IPS-18a (cell line): Measurements from ENCODE around the gene HOMER3.

Experiments
- H3K27ac ChIP-seq: one replicate; pipeline ENCODE4 v1.5.1; 2013; ENCODE audit warnings: low read length
- H3K27me3 ChIP-seq: one replicate; pipeline ENCODE4 v1.6.1; 2013; ENCODE audit warnings: mild to moderate bottlenecking, low read length; ENCODE audit not compliant: control insufficient read depth, insufficient read depth
- H3K36me3 ChIP-seq: one replicate; pipeline ENCODE4 v1.6.1; 2013; ENCODE audit warnings: low read depth, low read length; ENCODE audit not compliant: control insufficient read depth
- H3K4me1 ChIP-seq: one replicate; pipeline ENCODE4 v1.6.1; 2013; ENCODE audit warnings: low read depth, low read length; ENCODE audit not compliant: control insufficient read depth
- H3K4me3 ChIP-seq: one replicate; pipeline ENCODE4 v1.5.1; 2013; ENCODE audit warnings: low read length
- H3K9ac ChIP-seq: one replicate; pipeline ENCODE4 v1.6.1; 2013; ENCODE audit warnings: mild to moderate bottlenecking, low read length, moderate library complexity
- H3K9me3 ChIP-seq: one replicate; pipeline ENCODE4 v1.6.1; 2013; ENCODE audit warnings: low read depth, low read length; ENCODE audit not compliant: control insufficient read depth

The HOMER3 gene

DNA sequence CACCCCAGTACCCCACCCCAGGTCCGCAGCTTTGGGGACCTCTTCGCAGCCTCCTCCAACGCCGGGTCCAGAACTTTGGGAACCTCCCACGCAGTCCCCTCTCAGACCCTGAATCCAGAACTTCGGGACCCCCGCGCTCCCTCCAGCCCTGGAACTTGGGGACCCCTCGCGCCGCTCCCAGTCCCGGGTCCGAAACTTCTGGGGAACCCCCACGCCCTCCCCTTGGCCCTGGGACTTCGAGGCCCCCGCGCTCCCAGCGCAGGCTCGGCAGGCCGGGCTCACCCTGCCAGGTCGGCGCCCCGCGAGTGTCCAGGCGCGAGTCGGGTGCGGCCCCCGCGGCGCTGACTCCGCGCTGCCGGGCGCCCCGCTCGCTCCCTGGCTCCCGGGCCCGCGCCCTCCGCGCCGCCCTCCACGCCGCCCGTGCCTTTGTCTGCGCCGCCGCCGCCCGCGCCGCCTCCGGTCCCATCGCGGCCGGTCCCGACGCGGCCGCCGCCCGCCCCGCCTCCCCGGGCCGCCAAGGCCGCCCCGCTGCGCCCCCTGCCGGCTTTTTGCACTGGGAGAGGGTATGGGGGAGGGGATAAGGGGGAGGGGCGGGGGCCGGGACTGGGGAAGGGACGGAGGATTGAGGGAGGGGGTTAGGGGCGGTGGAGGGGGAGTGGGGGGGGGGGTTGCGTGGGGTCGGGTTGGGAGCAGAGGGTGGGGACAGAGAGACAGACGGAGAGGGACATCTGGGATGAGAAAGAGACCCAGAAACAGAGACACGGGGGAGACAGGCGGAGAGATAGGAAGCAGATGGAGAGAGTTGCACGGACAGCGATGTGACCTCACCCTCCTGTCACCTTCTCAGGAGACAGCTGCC lies at the start of gene HOMER3:
HOMER3 (minus strand) TSS at position 449 of the 859 bp plus-strand sequence. CDS start 2,235 bp downstream, outside the sequence.
- no peak within 1 kb of the TSS for H3K27ac ChIP-seq
- peak within 1 kb of the TSS; percentile 75 for H3K4me3 ChIP-seq
- peaks cover 4% of the 10 kb centered on the region for H3K36me3 ChIP-seq
- H3K9me3 ChIP-seq: no peaks in the 10 kb centered on the region
- H3K4me1 ChIP-seq: peaks cover 9% of the 10 kb centered on the region
- peaks cover 4% of the 10 kb centered on the region for H3K27me3 ChIP-seq
- peak within 1 kb of the TSS; percentile 73 for H3K9ac ChIP-seq

- H3K4me1 ChIP-seq: no peaks in the 10 kb centered on the region
- H3K9ac ChIP-seq: no peak overlapping the region
- H3K36me3 ChIP-seq: peaks cover 29% of the 10 kb centered on the region
- H3K9me3 ChIP-seq: no peaks in the 10 kb centered on the region
- H3K4me3 ChIP-seq: no peak overlapping the region
- no peaks in the 10 kb centered on the region for H3K27me3 ChIP-seq
- no peak overlapping the region for H3K27ac ChIP-seq
These were observed 49.2 kb upstream of the HOMER3 start for GRCh38 chr19:18990128-18990708.

- H3K4me3 ChIP-seq: no peak overlapping the region
- H3K27ac ChIP-seq: no peak overlapping the region
- no peaks in the 10 kb centered on the region for H3K27me3 ChIP-seq
- no peaks in the 10 kb centered on the region for H3K9me3 ChIP-seq
- no peaks in the 10 kb centered on the region for H3K4me1 ChIP-seq
- no peak overlapping the region for H3K9ac ChIP-seq
- peaks cover 22% of the 10 kb centered on the region for H3K36me3 ChIP-seq
These were observed 48.3 kb upstream of the HOMER3 start for GRCh38 chr19:18989316-18989715.

- Histone ChIP-seq H3K27ac (no peak overlapping the region), H3K9ac (no peak overlapping the region), H3K9me3 (no peaks in the 10 kb centered on the region), H3K36me3 (peaks cover 4% of the 10 kb centered on the region), H3K27me3 (peaks cover 3% of the 10 kb centered on the region), H3K4me1 (no peaks in the 10 kb centered on the region), H3K4me3 (no peak overlapping the region)
These were observed 46.4 kb upstream of the HOMER3 start for GRCh38 chr19:18987456-18987855.

GRCh38 chr19:18985257-18985656 lies 44.2 kb upstream of the HOMER3 start:
- no peaks in the 10 kb centered on the region for H3K36me3 ChIP-seq
- H3K4me3 ChIP-seq: no peak overlapping the region
- H3K9ac ChIP-seq: no peak overlapping the region
- no peak overlapping the region for H3K27ac ChIP-seq
- peaks cover 4% of the 10 kb centered on the region for H3K27me3 ChIP-seq
- no peaks in the 10 kb centered on the region for H3K4me1 ChIP-seq
- H3K9me3 ChIP-seq: no peaks in the 10 kb centered on the region

- no peaks in the 10 kb centered on the region for H3K4me1 ChIP-seq
- H3K27ac ChIP-seq: no peak overlapping the region
- H3K36me3 ChIP-seq: no peaks in the 10 kb centered on the region
- H3K9ac ChIP-seq: no peak overlapping the region
- no peaks in the 10 kb centered on the region for H3K9me3 ChIP-seq
- peaks cover 4% of the 10 kb centered on the region for H3K27me3 ChIP-seq
- H3K4me3 ChIP-seq: no peak overlapping the region
These were observed 43.2 kb upstream of the HOMER3 start for GRCh38 chr19:18984251-18984650.

DNA sequence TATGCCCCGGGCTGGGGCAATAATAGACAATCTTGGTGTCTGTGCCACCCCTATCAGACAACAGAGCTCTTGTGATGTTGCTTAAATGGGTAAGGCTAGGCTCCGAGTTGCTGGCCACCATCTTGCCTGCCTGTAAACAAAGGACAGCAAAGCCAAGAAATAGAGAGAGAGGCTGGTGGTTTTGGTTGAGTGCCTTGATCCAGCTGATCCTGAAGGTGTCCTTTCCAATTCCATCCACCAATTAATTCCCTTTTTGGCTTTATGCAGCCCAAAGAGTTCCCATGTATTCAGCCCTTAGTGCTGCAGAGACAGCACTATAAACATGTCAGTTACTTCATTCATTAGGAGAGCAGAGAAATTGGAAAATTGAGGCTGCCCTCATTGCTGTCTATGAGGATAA lies 41.7 kb upstream of the HOMER3 start:
- no peak overlapping the region for H3K4me3 ChIP-seq
- H3K9me3 ChIP-seq: no peaks in the 10 kb centered on the region
- peaks cover 4% of the 10 kb centered on the region for H3K27me3 ChIP-seq
- no peak overlapping the region for H3K27ac ChIP-seq
- no peak overlapping the region for H3K9ac ChIP-seq
- no peaks in the 10 kb centered on the region for H3K36me3 ChIP-seq
- H3K4me1 ChIP-seq: no peaks in the 10 kb centered on the region

- no peaks in the 10 kb centered on the region for H3K4me1 ChIP-seq
- no peaks in the 10 kb centered on the region for H3K36me3 ChIP-seq
- no peak overlapping the region for H3K27ac ChIP-seq
- H3K4me3 ChIP-seq: no peak overlapping the region
- no peak overlapping the region for H3K9ac ChIP-seq
- H3K27me3 ChIP-seq: peaks cover 4% of the 10 kb centered on the region
- H3K9me3 ChIP-seq: no peaks in the 10 kb centered on the region
These were observed 39.5 kb upstream of the HOMER3 start for GRCh38 chr19:18980432-18981020.

DNA sequence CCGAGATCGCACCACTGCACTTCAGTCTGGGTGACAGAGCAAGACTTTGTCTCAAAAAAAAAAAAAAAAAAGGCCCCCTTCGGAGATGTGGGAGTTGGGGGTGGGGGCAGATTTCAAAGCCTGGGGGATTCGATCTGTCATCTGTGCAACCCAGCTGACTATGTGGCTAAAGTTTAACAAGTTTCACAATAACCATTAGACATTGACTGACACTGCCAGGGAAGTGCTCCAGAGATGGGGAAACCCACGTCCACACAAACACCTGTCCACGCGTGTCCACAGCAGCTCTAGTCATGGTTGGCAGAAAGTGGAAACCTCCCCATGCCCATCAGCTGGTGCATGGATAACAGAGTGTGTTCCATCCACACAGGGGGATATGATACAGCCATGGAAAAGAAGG lies 37.6 kb upstream of the HOMER3 start:
- Histone ChIP-seq H3K4me3 (no peak overlapping the region), H3K27me3 (peaks cover 4% of the 10 kb centered on the region), H3K27ac (no peak overlapping the region), H3K36me3 (no peaks in the 10 kb centered on the region), H3K4me1 (no peaks in the 10 kb centered on the region), H3K9me3 (no peaks in the 10 kb centered on the region), H3K9ac (no peak overlapping the region)

GRCh38 chr19:18975869-18976268 lies 34.9 kb upstream of the HOMER3 start:
- H3K27ac ChIP-seq: no peak overlapping the region
- H3K27me3 ChIP-seq: no peaks in the 10 kb centered on the region
- H3K4me3 ChIP-seq: no peak overlapping the region
- no peaks in the 10 kb centered on the region for H3K9me3 ChIP-seq
- H3K36me3 ChIP-seq: no peaks in the 10 kb centered on the region
- no peaks in the 10 kb centered on the region for H3K4me1 ChIP-seq
- no peak overlapping the region for H3K9ac ChIP-seq

- no peaks in the 10 kb centered on the region for H3K27me3 ChIP-seq
- H3K27ac ChIP-seq: no peak overlapping the region
- H3K36me3 ChIP-seq: no peaks in the 10 kb centered on the region
- no peaks in the 10 kb centered on the region for H3K9me3 ChIP-seq
- H3K4me3 ChIP-seq: no peak overlapping the region
- H3K4me1 ChIP-seq: no peaks in the 10 kb centered on the region
- no peak overlapping the region for H3K9ac ChIP-seq
These were observed 34.0 kb upstream of the HOMER3 start for GRCh38 chr19:18975011-18975410.
